HCT116 (cell line): ENCODE data around the gene ARHGAP33.

Experiments used
- EGR1 ChIP-seq: IDR thresholded peaks from 2 replicates; pipeline ENCODE4 v1.6.1; 2012; ENCODE audit warnings: low read depth
- EZH2 ChIP-seq: fragments of 200-600 bp; sonication (generic); IDR thresholded peaks from 2 replicates; pipeline ENCODE4 v1.6.1; 2017; ENCODE audit warnings: antibody characterized with exemption, mixed run types
- EZH2phosphoT487 ChIP-seq: fragments of 200-600 bp; IDR thresholded peaks from 2 replicates; pipeline ENCODE4 v1.6.1; 2018; ENCODE audit warnings: antibody characterized with exemption, borderline replicate concordance
- FOSL1 ChIP-seq: IDR thresholded peaks from 2 replicates; pipeline ENCODE4 v1.6.1; 2012; ENCODE audit warnings: low read depth
- JUND ChIP-seq: IDR thresholded peaks from 2 replicates; pipeline ENCODE4 v1.6.1; 2012
- POLR2AphosphoS5 ChIP-seq: IDR thresholded peaks from 2 replicates; pipeline ENCODE4 v1.6.1; 2011; ENCODE audit warnings: mild to moderate bottlenecking, low read depth, low read length, moderate library complexity
- RAD21 ChIP-seq: IDR thresholded peaks from 2 replicates; pipeline ENCODE4 v1.6.1; 2012; ENCODE audit warnings: low read depth, mild to moderate bottlenecking
- ZNF274 ChIP-seq: fragments of 200-500 bp; sonication (Bioruptor generic); IDR thresholded peaks from 2 replicates; pipeline ENCODE4 v1.6.1; 2014; ENCODE audit warnings: mild to moderate bottlenecking, low read depth, low read length, inconsistent platforms
- TF ChIP-seq, protein P1 (sequence below), 3 experiments: fragments of 200-600 bp in 1 of 3; sonication (generic) in 1 of 3; IDR thresholded peaks in 2 of 3; conservative IDR thresholded peaks in 1 of 3; 2 replicates each; pipeline ENCODE4 v1.5.1; 2012 to 2017; ENCODE audit warnings: low read depth in 2 of 3, low read length in 2 of 3, antibody characterized with exemption in 1 of 3, borderline replicate concordance in 1 of 3, control low read depth in 1 of 3, mild to moderate bottlenecking in 1 of 3, mixed read lengths in 1 of 3, mixed run types in 1 of 3, moderate library complexity in 1 of 3; ENCODE audit not compliant: insufficient read depth in 1 of 3

DNA sequence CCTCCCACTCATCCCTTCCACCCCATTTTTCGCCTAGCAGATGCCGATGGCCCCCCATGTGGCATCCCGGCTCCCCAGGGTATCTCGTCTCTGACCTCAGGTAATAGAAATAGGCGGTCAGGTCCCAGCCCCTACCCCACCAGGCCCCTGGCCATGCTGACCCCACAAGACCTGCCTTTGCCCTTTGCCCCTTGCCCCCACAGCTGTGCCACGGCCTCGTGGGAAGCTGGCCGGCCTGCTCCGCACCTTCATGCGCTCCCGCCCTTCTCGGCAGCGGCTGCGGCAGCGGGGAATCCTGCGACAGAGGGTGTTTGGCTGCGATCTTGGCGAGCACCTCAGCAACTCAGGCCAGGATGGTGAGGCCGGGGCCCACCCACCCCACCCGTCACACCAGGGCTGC is 5.4 kb downstream of the ARHGAP33 start:
- TF ChIP-seq, protein P1, sequence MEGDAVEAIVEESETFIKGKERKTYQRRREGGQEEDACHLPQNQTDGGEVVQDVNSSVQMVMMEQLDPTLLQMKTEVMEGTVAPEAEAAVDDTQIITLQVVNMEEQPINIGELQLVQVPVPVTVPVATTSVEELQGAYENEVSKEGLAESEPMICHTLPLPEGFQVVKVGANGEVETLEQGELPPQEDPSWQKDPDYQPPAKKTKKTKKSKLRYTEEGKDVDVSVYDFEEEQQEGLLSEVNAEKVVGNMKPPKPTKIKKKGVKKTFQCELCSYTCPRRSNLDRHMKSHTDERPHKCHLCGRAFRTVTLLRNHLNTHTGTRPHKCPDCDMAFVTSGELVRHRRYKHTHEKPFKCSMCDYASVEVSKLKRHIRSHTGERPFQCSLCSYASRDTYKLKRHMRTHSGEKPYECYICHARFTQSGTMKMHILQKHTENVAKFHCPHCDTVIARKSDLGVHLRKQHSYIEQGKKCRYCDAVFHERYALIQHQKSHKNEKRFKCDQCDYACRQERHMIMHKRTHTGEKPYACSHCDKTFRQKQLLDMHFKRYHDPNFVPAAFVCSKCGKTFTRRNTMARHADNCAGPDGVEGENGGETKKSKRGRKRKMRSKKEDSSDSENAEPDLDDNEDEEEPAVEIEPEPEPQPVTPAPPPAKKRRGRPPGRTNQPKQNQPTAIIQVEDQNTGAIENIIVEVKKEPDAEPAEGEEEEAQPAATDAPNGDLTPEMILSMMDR (IDR thresholded peaks at IDR 0.05 in 2 of 3, conservative IDR thresholded peaks at IDR 0.05 in 1 of 3; ENCODE audit: borderline replicate concordance in 1 of 3, insufficient read depth in 1 of 3, low read depth in 2 of 3, low read length in 2 of 3) = no peak
- TF ChIP-seq ZNF274 (no peak), EZH2phosphoT487 (no peak), EZH2 (no peak), JUND (no peak), FOSL1 (no peak), POLR2AphosphoS5 (no peak), RAD21 (no peak), EGR1 (no peak)
